Nephron (organoid): ENCODE measurements around the gene USB1.
A peak's percentile ranks its signal among the peaks of the same experiment; 100 is the strongest.

Experiments used
- H3K27ac Mint-ChIP-seq, 3 experiments: 2 replicates each; pipeline ENCODE4 v1.8.0; 2020; ENCODE audit warnings: mixed read lengths in 3 of 3, mild to moderate bottlenecking in 2 of 3, moderate library complexity in 1 of 3
- H3K27me3 Mint-ChIP-seq: 2 replicates; pipeline ENCODE4 v1.8.0; 2021; ENCODE audit warnings: low read depth, mild to moderate bottlenecking, moderate library complexity, mixed read lengths
- H3K36me3 Mint-ChIP-seq: 2 replicates; pipeline ENCODE4 v1.8.0; 2020; ENCODE audit warnings: low read depth, mixed read lengths
- H3K4me1 Mint-ChIP-seq: 2 replicates; pipeline ENCODE4 v1.8.0; 2020; ENCODE audit warnings: mixed read lengths
- H3K4me3 Mint-ChIP-seq, 3 experiments: 2 replicates each; pipeline ENCODE4 v1.8.0; 2020; ENCODE audit warnings: mild to moderate bottlenecking in 3 of 3, mixed read lengths in 3 of 3, moderate library complexity in 2 of 3
- H3K9me3 Mint-ChIP-seq: 2 replicates; pipeline ENCODE4 v1.8.0; 2020; ENCODE audit warnings: mixed read lengths
- CTCF ChIP-seq, 3 experiments: fragments of 200-600 bp; sonication (generic); IDR thresholded peaks; one replicate each; pipeline ENCODE4 v1.5.0; 2021; ENCODE audit warnings: antibody characterized with exemption in 3 of 3; ENCODE audit not compliant: unreplicated experiment in 3 of 3

The USB1 gene

GRCh38 chr16:58048494-58049231, 47.5 kb downstream of the USB1 start:
- peaks cover 24% of the 10 kb centered on the region for H3K4me1 Mint-ChIP-seq
- no peak for TF ChIP-seq CTCF (IDR thresholded peaks at IDR 0.05; ENCODE audit: unreplicated experiment in 3 of 3)
- H3K27me3 Mint-ChIP-seq = peaks cover 3% of the 10 kb centered on the region
- H3K27ac Mint-ChIP-seq = peak overlapping the region; percentile 71 to 85 (median 75)
- H3K9me3 Mint-ChIP-seq = no peaks in the 10 kb centered on the region
- no peak overlapping the region for H3K4me3 Mint-ChIP-seq
- H3K36me3 Mint-ChIP-seq = no peaks in the 10 kb centered on the region

- Mint-ChIP-seq H3K27ac (peak overlapping the region in 1 of 3 experiments; percentile 18), H3K4me1 (peaks cover 24% of the 10 kb centered on the region), H3K36me3 (no peaks in the 10 kb centered on the region), H3K9me3 (no peaks in the 10 kb centered on the region), H3K4me3 (no peak overlapping the region), H3K27me3 (peaks cover 3% of the 10 kb centered on the region)
- TF ChIP-seq CTCF (IDR thresholded peaks at IDR 0.05; ENCODE audit: unreplicated experiment in 3 of 3) = no peak
These were observed 48.3 kb downstream of the USB1 start for GRCh38 chr16:58049232-58050185.

GRCh38 chr16:58051296-58051695, 50.1 kb downstream of the USB1 start:
- Mint-ChIP-seq H3K4me1 (peaks cover 24% of the 10 kb centered on the region), H3K36me3 (no peaks in the 10 kb centered on the region), H3K4me3 (no peak overlapping the region), H3K9me3 (no peaks in the 10 kb centered on the region), H3K27ac (no peak overlapping the region), H3K27me3 (peaks cover 3% of the 10 kb centered on the region)
- TF ChIP-seq CTCF (IDR thresholded peaks at IDR 0.05; ENCODE audit: unreplicated experiment in 3 of 3) = no peak

- no peak overlapping the region for H3K27ac Mint-ChIP-seq
- no peak for TF ChIP-seq CTCF (IDR thresholded peaks at IDR 0.05; ENCODE audit: unreplicated experiment in 3 of 3)
- peaks cover 3% of the 10 kb centered on the region for H3K27me3 Mint-ChIP-seq
These were observed 50.8 kb downstream of the USB1 start for GRCh38 chr16:58051821-58052603.

GRCh38 chr16:58053682-58054005, 52.4 kb downstream of the USB1 start:
- Mint-ChIP-seq H3K27me3 (peaks cover 3% of the 10 kb centered on the region), H3K4me1 (peaks cover 16% of the 10 kb centered on the region), H3K4me3 (no peak overlapping the region), H3K27ac (no peak overlapping the region), H3K36me3 (no peaks in the 10 kb centered on the region), H3K9me3 (no peaks in the 10 kb centered on the region)
- TF ChIP-seq CTCF (IDR thresholded peaks at IDR 0.05; ENCODE audit: unreplicated experiment in 3 of 3) = no peak

More at GRCh38 chr16:58051821-58052603, 50.8 kb downstream of the USB1 start:
- Mint-ChIP-seq H3K9me3 (no peaks in the 10 kb centered on the region), H3K4me3 (no peak overlapping the region), H3K36me3 (no peaks in the 10 kb centered on the region), H3K4me1 (peaks cover 24% of the 10 kb centered on the region)
